Activated CD4-positive, alpha-beta T cell treated with anti-CD3 and anti-CD28 coated beads, Interleukin-2, Interleukin-4, amounts not matched to agents 100 ng/mL and 50 ng/mL, durations not matched to agents 16 hours and 8 hours (primary cell): ENCODE data around the gene GDI2.

Experiments used
- DNase-seq: peaks from one replicate; pipeline ENCODE4 v3.0.0-alpha.2; 2020; ENCODE audit warnings: low spot score

The GDI2 gene

GRCh38 chr10:5742116-5742515 lies 71.1 kb downstream of the GDI2 start:
- no peak for DNase-seq

GRCh38 chr10:5741276-5741675 lies 72.0 kb downstream of the GDI2 start:
- DNase-seq: no peak

- no peak for DNase-seq
These were observed 74.8 kb downstream of the GDI2 start for GRCh38 chr10:5738427-5738826.

- DNase-seq: no peak
These were observed 75.9 kb downstream of the GDI2 start for GRCh38 chr10:5737352-5737751.

GRCh38 chr10:5736591-5736990 lies 76.6 kb downstream of the GDI2 start:
- no peak for DNase-seq

GRCh38 chr10:5735119-5735518 lies 78.1 kb downstream of the GDI2 start:
- DNase-seq: no peak

- no peak for DNase-seq
These were observed 81.1 kb downstream of the GDI2 start for GRCh38 chr10:5732141-5732540.

- peak; percentile 37 for DNase-seq
These were observed 81.7 kb downstream of the GDI2 start for GRCh38 chr10:5731559-5731958.

- DNase-seq: no peak
These were observed 82.5 kb downstream of the GDI2 start for GRCh38 chr10:5730766-5731165.

- no peak for DNase-seq
These were observed 89.5 kb downstream of the GDI2 start for GRCh38 chr10:5723692-5724091.

- no peak for DNase-seq
These were observed 93.1 kb downstream of the GDI2 start for GRCh38 chr10:5720182-5720581.

- no peak for DNase-seq
These were observed 93.7 kb downstream of the GDI2 start for GRCh38 chr10:5719546-5719945.
